DOHH2 (cell line): ENCODE data around the gene SPINT2.

Source experiments
- EZH2phosphoT487 ChIP-seq: fragments of 200-600 bp; sonication (generic); IDR thresholded peaks from 2 replicates; pipeline ENCODE4 v1.6.1; 2017; ENCODE audit warnings: borderline replicate concordance, mild to moderate bottlenecking, antibody characterized with exemption, low read length, moderate library complexity, mixed read lengths
- TF ChIP-seq, protein P1 (sequence below): fragments of 200-600 bp; sonication (generic); IDR thresholded peaks from one replicate; pipeline ENCODE4 v1.5.1; 2014; ENCODE audit warnings: antibody characterized with exemption, mild to moderate bottlenecking, low read depth, low read length; ENCODE audit not compliant: poor library complexity, severe bottlenecking

DNA sequence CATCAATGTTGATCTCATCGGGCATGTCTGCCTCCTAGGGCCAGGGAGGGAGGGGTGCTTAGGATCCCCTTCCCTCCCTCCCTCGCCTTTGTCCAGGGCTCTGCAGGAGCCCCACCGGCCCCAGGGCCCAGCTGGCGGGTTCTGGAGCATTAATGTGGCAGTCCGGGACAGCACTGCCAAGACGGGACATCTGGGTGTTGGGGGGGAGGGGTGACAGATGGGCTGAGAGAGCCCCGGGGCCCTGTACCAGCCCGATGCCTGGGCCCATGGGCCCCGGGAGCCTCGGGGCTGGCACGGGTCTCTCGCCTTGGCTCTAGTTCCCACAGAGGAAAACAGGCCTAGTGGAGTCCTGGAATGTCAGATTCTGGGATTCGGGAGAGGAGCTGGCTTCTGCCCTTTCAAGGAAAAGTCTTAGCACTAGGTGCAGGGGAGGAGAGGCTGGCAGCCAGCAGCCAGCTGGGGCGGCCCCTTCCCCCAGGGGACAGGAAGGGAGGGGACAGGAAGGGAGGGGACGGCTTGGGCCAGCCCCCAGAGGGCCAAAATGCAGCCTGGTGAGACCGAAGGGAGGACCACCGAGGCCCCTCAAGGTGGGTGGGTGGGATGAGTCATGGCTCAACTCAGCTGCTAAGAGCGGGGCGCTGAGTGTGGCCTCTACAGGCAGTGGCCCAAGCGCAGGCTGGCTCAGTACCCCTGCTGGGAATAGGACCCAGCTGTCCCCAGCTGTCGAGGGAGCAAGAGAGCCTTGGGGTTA, 11.3 kb upstream of the SPINT2 start:
- TF ChIP-seq, protein P1, sequence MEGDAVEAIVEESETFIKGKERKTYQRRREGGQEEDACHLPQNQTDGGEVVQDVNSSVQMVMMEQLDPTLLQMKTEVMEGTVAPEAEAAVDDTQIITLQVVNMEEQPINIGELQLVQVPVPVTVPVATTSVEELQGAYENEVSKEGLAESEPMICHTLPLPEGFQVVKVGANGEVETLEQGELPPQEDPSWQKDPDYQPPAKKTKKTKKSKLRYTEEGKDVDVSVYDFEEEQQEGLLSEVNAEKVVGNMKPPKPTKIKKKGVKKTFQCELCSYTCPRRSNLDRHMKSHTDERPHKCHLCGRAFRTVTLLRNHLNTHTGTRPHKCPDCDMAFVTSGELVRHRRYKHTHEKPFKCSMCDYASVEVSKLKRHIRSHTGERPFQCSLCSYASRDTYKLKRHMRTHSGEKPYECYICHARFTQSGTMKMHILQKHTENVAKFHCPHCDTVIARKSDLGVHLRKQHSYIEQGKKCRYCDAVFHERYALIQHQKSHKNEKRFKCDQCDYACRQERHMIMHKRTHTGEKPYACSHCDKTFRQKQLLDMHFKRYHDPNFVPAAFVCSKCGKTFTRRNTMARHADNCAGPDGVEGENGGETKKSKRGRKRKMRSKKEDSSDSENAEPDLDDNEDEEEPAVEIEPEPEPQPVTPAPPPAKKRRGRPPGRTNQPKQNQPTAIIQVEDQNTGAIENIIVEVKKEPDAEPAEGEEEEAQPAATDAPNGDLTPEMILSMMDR, result no peak
- TF ChIP-seq EZH2phosphoT487, result no peak
